Suprapubic skin (tissue), 4 donors: ENCODE results near the gene TRIM65. TPM values are rescaled to one million over a fixed set of nuclear protein-coding genes. Genes with fewer than 3 reads are reported as not detected.
"Not testable (repeated sequence)": the region's sequence is repeated elsewhere in the genome, so short reads cannot be mapped to it uniquely, and the experiment has no call there.

ENCODE experiments used
- DNase-seq, 2 donors: peaks; one replicate each; pipeline ENCODE4 v3.0.0-alpha.2; 2019; ENCODE audit warnings: low spot score in 2 of 2
- H3K27ac ChIP-seq: fragments of 200-600 bp; sonication (generic); one replicate; pipeline ENCODE4 v1.5.1; 2019
- H3K27me3 ChIP-seq: fragments of 200-600 bp; sonication (generic); one replicate; pipeline ENCODE4 v1.5.1; 2019
- H3K36me3 ChIP-seq: fragments of 200-600 bp; sonication (generic); one replicate; pipeline ENCODE4 v1.5.1; 2019
- H3K4me1 ChIP-seq: fragments of 200-600 bp; sonication (generic); one replicate; pipeline ENCODE4 v1.5.1; 2019
- H3K4me3 ChIP-seq: fragments of 200-600 bp; sonication (generic); one replicate; pipeline ENCODE4 v1.5.1; 2019; ENCODE audit warnings: mild to moderate bottlenecking
- H3K9me3 ChIP-seq: fragments of 200-600 bp; sonication (generic); one replicate; pipeline ENCODE4 v1.5.1; 2019
- EP300 ChIP-seq: sonication (generic); formaldehyde crosslinking; IDR thresholded peaks from one replicate; pipeline ENCODE4 v1.6.1; 2017; ENCODE audit warnings: antibody characterized with exemption
- POLR2A ChIP-seq, 2 donors: fragments of 450-650 bp; IDR thresholded peaks; one replicate each; pipeline ENCODE4 v1.6.1; 2017; ENCODE audit warnings: antibody characterized with exemption in 2 of 2, mild to moderate bottlenecking in 2 of 2, moderate library complexity in 2 of 2
- POLR2AphosphoS5 ChIP-seq, 3 donors: sonication (generic); formaldehyde crosslinking; IDR thresholded peaks; one replicate each; pipeline ENCODE4 v1.6.1; 2017; ENCODE audit warnings: antibody characterized with exemption in 3 of 3
- WGBS: methylation state at CpG from one replicate; pipeline ENCODE4 v1.1.5; 2018; 5-methylcytosine and 5-hydroxymethylcytosine counted together
- total RNA-seq, 4 donors: library from RNA; depleted of rRNA; stranded (reverse); fragments of >200 nt; gene quantifications; one replicate each; pipeline ENCODE4 v1.1.0, GENCODE V29; 2016
- TF ChIP-seq, protein P1 (sequence below), 2 donors: fragments of 200-600 bp in 1 of 2; fragments of 450-650 bp in 1 of 2; sonication (generic) in 1 of 2; IDR thresholded peaks; one replicate each; pipeline ENCODE4 v1.5.1; 2016 to 2019; ENCODE audit warnings: antibody characterized with exemption in 2 of 2, mild to moderate bottlenecking in 1 of 2, moderate library complexity in 1 of 2

The TRIM65 gene
- total RNA-seq, 4 donors from 2014 or later, result 22.5 to 44.6 (median 32.1) TPM

DNA sequence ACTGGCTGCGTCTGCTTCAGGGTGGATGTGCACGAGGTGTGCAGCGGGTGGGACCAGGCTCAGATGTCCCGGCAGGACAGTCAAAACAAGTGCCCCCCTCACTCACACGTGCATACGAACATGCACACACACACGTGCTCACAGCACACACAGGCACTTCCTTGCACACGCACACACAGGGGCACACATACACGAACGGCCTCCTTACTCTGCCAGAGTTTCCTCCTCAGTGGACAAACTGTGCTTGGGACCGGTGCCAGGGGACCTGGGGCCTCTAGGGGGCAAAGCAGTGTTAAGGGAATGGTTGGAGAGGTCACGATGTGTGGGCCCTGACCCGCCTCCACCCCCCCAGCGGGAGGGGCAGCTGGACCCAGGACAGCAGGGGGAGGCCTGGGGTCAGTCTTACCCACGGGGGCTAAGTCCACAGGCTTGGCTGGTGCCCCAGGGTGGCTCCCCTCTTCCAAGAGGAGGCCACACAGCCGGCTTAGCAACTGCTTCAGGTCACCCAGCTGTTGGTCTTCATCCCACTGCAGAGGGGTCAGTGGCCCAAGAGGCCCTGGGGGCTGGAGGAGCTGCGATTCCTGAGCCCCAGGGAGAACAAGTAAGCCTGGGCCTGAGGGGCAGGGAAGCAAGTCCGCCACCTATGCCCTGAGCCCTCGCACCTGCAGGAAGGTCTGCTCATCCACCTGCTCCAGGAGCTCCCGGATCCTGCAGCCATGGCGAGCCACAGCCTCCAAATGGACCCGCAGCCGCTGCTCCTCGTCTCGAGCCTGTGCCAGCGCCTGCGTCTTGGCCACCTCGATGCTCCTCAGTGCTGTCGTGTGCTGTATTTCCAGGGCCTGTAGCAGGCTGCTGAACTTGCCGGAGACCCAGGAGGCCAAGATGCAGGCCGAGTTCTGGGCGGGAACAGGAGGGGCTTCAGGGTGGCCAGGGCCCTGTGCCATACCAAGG is 4.9 kb downstream of the TRIM65 start:
- WGBS, result 85% methylated on average over 14 of the region's 32 CpGs
- Histone ChIP-seq H3K4me3 (no peak overlapping the region), H3K27me3 (no peaks in the 10 kb centered on the region), H3K36me3 (peaks cover 38% of the 10 kb centered on the region), H3K9me3 (no peaks in the 10 kb centered on the region), H3K27ac (no peak overlapping the region), H3K4me1 (peaks cover 30% of the 10 kb centered on the region)
- no peak for DNase-seq
- no peak for TF ChIP-seq POLR2A (IDR thresholded peaks at IDR 0.05)
- TF ChIP-seq EP300, result no peak
- TF ChIP-seq, protein P1, sequence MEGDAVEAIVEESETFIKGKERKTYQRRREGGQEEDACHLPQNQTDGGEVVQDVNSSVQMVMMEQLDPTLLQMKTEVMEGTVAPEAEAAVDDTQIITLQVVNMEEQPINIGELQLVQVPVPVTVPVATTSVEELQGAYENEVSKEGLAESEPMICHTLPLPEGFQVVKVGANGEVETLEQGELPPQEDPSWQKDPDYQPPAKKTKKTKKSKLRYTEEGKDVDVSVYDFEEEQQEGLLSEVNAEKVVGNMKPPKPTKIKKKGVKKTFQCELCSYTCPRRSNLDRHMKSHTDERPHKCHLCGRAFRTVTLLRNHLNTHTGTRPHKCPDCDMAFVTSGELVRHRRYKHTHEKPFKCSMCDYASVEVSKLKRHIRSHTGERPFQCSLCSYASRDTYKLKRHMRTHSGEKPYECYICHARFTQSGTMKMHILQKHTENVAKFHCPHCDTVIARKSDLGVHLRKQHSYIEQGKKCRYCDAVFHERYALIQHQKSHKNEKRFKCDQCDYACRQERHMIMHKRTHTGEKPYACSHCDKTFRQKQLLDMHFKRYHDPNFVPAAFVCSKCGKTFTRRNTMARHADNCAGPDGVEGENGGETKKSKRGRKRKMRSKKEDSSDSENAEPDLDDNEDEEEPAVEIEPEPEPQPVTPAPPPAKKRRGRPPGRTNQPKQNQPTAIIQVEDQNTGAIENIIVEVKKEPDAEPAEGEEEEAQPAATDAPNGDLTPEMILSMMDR (IDR thresholded peaks at IDR 0.05), result no peak
- no peak for TF ChIP-seq POLR2AphosphoS5 (IDR thresholded peaks at IDR 0.05)

DNA sequence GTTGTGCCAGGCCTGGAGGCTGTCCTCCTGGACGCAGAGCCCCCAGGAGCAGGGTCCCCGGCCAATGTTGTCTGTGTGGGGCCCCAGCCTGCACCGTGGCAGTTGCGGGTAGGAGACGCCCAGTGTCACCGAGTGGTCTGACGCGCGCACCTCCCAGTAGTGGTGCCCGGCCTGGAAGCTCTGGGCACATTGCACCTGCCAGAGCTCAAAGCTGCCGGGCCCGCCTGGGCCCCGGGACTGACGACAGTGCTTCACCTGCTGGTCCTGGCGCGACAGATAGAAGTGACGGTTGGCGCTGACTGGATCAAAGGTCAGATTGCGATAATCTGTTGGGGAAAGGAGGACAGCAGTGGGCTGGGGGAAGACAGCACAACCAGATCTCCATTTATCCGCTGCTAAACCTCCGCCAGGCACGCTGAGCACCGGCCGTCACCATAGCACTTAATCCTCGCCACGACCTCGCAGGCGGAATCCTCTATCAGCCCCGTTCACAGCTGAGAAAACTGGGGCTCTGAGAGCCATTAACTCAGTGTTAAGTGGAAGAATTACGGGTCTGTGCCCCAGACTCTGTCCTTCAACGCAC is 5.6 kb downstream of the TRIM65 start:
- no peak for DNase-seq
- Histone ChIP-seq H3K4me1 (peaks cover 28% of the 10 kb centered on the region), H3K9me3 (no peaks in the 10 kb centered on the region), H3K27ac (no peak overlapping the region), H3K27me3 (no peaks in the 10 kb centered on the region), H3K36me3 (peaks cover 38% of the 10 kb centered on the region), H3K4me3 (no peak overlapping the region)
- WGBS, result 88% methylated on average over 27 of the region's 31 CpGs
- TF ChIP-seq POLR2AphosphoS5 (IDR thresholded peaks at IDR 0.05) (no peak), EP300 (no peak), POLR2A (IDR thresholded peaks at IDR 0.05) (no peak)
- TF ChIP-seq, protein P1 (IDR thresholded peaks at IDR 0.05), result no peak

DNA sequence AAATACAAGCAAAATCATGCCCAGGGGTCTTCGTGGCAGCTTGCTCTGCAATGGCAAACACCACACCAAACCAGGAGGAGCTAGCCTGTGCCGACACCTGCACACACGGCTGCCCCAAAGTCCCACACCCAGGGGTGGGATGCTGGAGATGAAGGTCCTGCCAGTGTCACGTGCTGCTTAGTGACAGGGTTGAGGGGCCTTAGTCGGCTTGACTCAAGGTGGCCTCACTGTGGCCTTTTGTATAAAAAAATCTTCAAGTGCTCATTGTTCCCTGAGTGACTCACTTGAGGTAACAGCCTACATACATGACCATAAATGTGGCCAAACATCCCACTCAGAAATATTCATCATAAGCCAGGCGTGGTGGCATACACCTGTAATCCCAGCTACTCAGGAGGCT is 7.3 kb downstream of the TRIM65 start:
- Histone ChIP-seq H3K27me3 (no peaks in the 10 kb centered on the region), H3K4me1 (peaks cover 12% of the 10 kb centered on the region), H3K4me3 (no peak overlapping the region), H3K27ac (no peak overlapping the region), H3K9me3 (no peaks in the 10 kb centered on the region), H3K36me3 (peaks cover 38% of the 10 kb centered on the region)
- 76% methylated on average over 5 of the region's 6 CpGs for WGBS
- DNase-seq, result no peak
- TF ChIP-seq POLR2AphosphoS5 (IDR thresholded peaks at IDR 0.05), result no peak
- TF ChIP-seq, protein P1 (IDR thresholded peaks at IDR 0.05), result no peak
- no peak for TF ChIP-seq EP300
- TF ChIP-seq POLR2A (IDR thresholded peaks at IDR 0.05), result no peak

DNA sequence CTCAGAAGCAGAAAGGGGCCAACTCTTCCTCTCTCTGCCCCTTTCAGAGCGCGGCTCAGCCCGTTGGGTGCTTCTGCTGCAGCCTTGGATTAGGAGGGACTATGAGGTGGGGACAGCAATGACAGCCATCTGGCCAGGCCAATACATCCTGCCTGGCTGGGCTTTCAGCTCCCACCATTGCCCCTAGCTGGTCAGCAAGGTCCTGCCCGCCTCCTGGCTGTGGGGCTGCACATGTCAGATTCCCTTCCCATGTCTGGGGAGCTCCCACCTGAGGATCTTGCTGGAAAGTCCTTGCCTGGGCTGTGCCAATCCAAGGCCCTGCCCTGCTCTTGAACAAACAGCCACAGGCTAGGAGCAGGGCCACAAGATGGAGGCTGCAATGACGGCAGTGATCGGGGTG is 8.3 kb downstream of the TRIM65 start:
- Histone ChIP-seq H3K36me3 (peaks cover 38% of the 10 kb centered on the region), H3K4me3 (no peak overlapping the region), H3K27ac (no peak overlapping the region), H3K9me3 (no peaks in the 10 kb centered on the region), H3K27me3 (no peaks in the 10 kb centered on the region), H3K4me1 (peaks cover 2% of the 10 kb centered on the region)
- 85% methylated on average over 6 of the region's 6 CpGs for WGBS
- DNase-seq, result no peak
- TF ChIP-seq, protein P1 (IDR thresholded peaks at IDR 0.05), result no peak
- no peak for TF ChIP-seq EP300

DNA sequence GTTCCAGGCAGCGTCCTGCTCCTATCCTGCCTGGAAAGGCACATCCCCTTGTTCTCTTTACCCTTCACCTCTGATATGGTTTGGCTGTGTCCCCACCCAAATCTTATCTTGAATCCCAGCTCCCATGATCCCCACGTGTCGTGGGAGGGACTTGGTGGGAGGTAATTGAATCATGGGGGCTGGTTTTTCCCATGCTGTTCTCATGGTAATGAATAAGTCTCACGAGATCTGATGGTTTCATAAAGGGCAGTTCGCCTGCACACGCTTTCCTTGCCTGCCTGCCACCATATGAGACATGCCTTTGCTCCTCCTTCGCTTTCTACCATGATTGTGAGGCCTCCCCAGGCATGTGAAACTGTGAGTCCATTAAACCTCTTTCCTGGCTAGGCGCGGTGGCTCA is 10.9 kb downstream of the TRIM65 start:
- not testable (repeated sequence) for DNase-seq, H3K9me3 ChIP-seq, H3K4me3 ChIP-seq, H3K27ac ChIP-seq, H3K27me3 ChIP-seq
- Histone ChIP-seq H3K36me3 (peaks cover 20% of the 10 kb centered on the region), H3K4me1 (peaks cover 20% of the 10 kb centered on the region)
- 91% methylated on average over 9 of the region's 9 CpGs for WGBS
